ENCODE data around the gene SPATA2.
"Not testable (repeated sequence)": the region's sequence is repeated elsewhere in the genome, so short reads cannot be mapped to it uniquely, and the experiment has no call there.

DNA sequence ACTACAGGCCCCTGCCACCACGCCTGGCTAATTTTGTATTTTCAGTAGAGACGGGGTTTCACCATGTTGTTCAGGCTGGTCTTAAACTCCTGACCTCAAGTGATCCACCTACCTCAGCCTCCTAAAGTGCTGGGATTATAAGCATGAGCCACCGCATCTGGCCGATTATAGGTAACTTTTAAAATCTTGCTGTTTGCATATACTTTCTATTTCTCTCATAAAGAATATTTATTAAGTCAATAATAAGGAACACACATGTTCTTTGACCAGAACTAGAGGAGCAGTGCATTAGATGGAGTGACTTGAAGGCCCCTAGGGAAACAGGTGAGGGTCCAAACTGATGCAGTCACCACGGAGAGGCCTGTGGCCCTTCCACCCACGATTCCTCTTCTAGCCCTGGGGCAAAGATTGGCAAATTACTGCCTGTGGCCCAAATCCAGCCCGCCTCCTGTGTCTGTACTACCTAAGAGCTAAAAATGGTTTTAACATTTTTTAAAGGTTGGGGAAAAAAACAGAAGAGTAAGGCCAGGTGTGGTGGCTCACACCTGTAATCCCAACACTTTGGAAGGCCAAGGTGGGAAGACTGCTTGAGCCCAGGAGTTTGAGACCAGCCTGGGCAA, 19.7 kb downstream of the SPATA2 start:
- not testable (repeated sequence) for TF ChIP-seq EZH2 (IDR thresholded peaks at IDR 0.05; ENCODE audit: insufficient read depth, poor library complexity, severe bottlenecking); EZH2phosphoT487 (IDR thresholded peaks at IDR 0.05; ENCODE audit: insufficient read depth, low read depth)

Data from GM23248 (cell line).